GM18505 (cell line): Measurements from ENCODE around the gene FAM222A.

ENCODE experiments used
- ATAC-seq: cut with Tn5 transposase; IDR thresholded peaks from one replicate; pipeline ENCODE4 v1.9.1; 2021; ENCODE audit not compliant: unreplicated experiment
- POLR2A ChIP-seq: IDR thresholded peaks from 4 replicates; pipeline ENCODE4 v1.6.1; 2011; ENCODE audit warnings: borderline replicate concordance; ENCODE audit not compliant: insufficient read depth, insufficient read length; ENCODE audit errors: extremely low read depth

Gene FAM222A

GRCh38 chr12:109802828-109803227, 89.2 kb downstream of the FAM222A start:
- TF ChIP-seq POLR2A: no peak
- ATAC-seq: no peak

GRCh38 chr12:109803678-109804077, 90.1 kb downstream of the FAM222A start:
- no peak for ATAC-seq

DNA sequence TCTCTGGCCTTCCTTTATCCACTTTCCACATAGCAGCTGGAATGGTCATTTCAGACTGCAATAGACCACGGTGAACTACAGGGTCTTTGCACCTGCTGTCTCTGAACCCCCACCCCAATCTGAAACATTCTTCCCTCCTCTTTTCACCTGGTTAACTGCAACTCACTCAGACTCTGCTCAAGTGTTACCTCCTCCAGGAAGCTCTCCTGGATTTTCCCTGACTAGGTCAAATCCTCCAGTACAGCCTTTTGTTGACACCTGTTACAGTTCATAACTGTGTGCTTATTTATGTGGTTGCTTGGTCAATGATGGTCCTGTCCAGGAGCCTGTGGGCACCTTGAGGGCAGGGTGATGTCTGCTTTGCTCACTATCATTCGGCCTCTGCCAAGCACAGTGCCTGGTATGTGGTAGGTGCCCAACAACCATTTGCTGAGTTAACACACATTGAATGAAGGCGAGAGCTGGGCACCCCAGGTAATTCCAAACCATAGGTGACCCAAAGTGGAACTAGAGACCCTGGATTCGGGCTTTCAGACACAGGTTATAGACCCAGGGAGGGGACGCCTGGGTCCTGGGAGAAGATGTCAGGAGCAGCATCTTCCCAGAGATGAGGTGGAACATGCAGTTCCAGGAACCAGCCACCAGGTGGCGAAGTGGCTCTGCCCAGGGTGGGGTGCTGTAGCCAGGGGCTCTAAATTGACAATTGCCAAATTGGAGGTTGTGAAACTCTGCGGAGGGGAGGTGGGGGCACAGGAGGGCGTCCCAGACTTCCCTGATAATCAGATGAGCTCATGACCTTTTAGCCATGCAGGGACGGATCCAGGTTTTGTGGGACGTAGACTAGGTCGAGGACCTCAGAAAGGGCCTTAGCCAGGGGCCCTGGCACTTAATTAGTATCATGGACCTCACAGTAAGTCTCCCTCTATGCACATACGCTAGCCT, 91.5 kb downstream of the FAM222A start:
- TF ChIP-seq POLR2A: no peak
- ATAC-seq: no peak

More at GRCh38 chr12:109803678-109804077, 90.1 kb downstream of the FAM222A start:
- TF ChIP-seq POLR2A: no peak

DNA sequence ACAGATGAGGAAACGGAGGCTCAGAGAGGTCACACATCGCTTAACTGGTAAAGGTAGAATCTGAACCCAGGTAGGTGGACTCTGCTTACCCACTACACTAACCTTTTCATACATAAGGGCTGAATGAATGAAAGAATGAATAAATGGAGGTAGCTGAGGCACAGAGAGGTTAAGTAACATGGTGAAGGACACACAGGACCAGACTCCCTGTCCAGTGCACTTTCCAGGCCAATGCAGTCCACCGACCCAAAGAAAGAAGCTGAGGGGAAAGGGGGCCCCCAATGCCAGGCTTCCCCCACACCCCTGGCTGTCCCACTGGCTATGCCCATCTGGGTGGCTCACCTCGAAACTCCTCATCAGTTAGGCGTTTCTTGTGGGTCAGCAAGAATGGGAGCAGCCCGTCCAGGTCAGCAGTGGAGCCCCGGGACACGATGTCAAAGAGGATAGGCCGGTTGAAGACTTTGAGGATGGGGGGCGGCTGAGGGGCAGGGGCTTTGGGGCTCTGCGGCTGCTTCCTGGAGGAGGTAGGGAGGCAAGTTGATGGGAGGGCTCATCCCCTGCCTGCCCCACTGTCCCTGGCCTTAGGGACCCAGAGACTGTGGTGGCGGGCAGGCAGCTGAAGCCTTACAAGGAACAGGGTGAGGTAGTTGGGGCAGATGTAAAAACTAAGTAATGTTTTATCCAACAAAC, 94.5 kb downstream of the FAM222A start:
- no peak for ATAC-seq
- no peak for TF ChIP-seq POLR2A

DNA sequence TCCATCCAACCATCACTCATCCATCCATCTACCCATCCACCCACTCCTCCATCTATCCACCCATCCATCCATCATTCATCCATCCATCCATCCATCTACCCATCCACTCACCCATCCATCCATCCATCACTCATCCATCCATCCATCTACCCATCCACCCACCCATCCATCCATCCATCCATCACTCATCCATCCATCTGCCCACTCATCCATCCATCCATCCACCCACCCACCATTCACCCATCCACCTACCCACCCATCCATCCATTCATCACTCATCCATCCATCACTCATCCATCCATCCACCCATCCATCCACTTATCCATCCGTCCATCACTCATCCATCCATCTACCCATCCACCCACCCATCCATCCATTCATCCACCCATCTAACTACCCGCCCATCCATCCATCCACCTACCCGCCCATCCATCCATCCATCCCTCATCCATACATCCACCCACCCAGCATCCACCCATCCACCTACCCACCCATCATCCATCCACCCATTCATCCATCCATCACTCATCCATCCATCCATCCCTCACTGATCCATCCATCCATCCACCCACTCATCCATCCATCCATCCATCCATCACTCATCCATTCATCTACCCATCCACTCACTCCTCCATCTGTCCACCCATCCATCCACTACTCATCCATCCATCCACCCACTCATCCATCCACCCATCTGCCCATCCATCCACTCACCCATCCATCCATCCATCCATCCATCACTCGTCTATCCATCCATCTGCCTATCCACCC, 95.4 kb downstream of the FAM222A start:
- no peak for ATAC-seq
- TF ChIP-seq POLR2A: no peak

GRCh38 chr12:109810954-109811623, 97.5 kb downstream of the FAM222A start:
- ATAC-seq: no peak
- TF ChIP-seq POLR2A: no peak

DNA sequence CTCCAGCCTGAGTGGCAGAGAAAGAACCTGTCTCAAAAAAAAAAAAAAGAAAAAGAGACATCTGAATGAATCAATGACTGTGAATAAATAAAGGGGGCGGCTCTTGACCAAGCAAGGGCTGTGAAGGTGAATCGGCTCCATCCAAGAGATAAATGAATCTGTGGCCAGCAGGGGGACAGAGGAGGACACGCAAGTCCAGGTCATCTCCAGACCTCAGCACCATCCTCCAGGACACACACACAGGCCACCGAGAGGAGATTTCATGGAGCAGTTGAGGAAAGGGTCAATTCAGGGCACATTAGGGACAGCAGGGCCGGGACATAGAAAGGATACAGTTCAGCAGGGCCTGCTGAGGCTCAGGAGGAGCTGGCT, 98.0 kb downstream of the FAM222A start:
- no peak for TF ChIP-seq POLR2A
- no peak for ATAC-seq

DNA sequence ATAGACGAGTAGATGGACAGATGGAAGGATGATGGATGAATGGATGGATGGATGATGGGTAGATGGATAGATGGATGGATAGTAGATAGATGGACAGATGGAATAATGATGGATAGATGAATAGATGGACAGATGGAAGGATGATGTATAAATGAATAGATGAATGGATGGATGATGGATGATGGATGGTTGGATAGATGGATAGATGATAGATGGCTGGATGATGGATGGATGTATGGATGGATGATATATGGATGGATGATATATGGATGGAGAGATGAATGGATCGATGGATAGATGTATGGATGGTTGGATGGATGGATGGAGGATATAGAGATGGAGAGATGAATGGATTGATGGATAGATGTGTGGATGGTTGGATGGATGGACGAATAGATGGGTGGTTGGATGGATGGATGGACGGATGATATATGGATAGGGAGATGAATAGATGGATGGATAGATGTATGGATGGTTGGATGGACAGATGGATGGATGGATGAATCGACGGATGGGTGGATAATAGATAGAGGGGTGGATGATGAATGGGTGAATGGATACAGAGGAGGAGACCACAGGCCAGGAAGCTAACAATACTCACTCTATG, 100.3 kb downstream of the FAM222A start:
- no peak for TF ChIP-seq POLR2A
- no peak for ATAC-seq

DNA sequence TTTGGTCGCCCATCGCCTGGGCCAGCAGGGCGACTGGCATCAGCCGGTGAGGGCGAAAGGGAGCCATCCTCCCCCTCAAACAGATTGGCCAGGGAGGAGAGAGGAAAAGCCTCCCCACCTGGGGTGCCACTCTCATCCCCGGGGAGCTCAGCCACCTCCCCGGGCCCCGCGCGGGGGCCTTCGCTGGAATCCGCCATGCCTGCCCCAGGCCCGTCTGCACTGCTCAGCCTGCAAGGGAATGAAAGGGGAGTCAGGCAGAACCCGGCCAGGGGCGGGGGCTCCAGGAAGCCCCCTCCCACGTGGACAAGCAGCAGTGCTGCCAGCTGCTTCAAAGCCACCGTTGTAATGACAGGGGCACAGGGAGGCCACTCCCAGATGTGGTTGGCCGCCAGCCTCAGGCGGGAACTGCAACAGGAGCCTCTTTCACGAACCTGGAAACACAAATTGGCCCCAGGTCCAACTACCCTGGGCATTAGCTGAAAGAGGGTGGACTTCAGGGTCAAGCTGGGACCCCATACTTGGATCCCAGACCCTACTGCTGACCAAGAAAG, 101.0 kb downstream of the FAM222A start:
- no peak for ATAC-seq
- no peak for TF ChIP-seq POLR2A

- no peak for ATAC-seq
- TF ChIP-seq POLR2A: no peak
These were observed 101.6 kb downstream of the FAM222A start for GRCh38 chr12:109815225-109815624.

- no peak for ATAC-seq
- TF ChIP-seq POLR2A: no peak
These were observed 102.4 kb downstream of the FAM222A start for GRCh38 chr12:109815757-109816617.
